CD4-positive, alpha-beta T cell (primary cell): Measurements from ENCODE around the gene DHX32. TPM values are rescaled to one million over a fixed set of nuclear protein-coding genes. Genes with fewer than 3 reads are reported as not detected.
A peak's percentile ranks its signal among the peaks of the same experiment; 100 is the strongest.
"Not testable (repeated sequence)": the region's sequence is repeated elsewhere in the genome, so short reads cannot be mapped to it uniquely, and the experiment has no call there.

Experiments
- ATAC-seq: fragments of 200-7000 bp; cut with Tn5 transposase; one replicate; pipeline ENCODE4 v1.10.0; 2022; ENCODE audit warnings: mild to moderate bottlenecking; ENCODE audit not compliant: poor library complexity
- CTCF ChIA-PET: fragments of 350-600 bp; sonication (Branson Sonifier 250); formaldehyde crosslinking; loops from one replicate; lab custom pipeline; 2021; ENCODE audit warnings: antibody characterized with exemption, inconsistent platforms; lab: Charles Lee
- POLR2A ChIA-PET: fragments of 350-600 bp; sonication (Branson Sonifier 250); formaldehyde crosslinking; loops from one replicate; lab custom pipeline; 2021; ENCODE audit warnings: antibody characterized with exemption, inconsistent platforms; lab: Charles Lee
- DNase-seq, 14 experiments: peaks; one replicate each; pipeline ENCODE4 v3.0.0-alpha.2; 2013 to 2020; ENCODE audit warnings: mixed read lengths in 2 of 14
- H3K27ac ChIP-seq, 2 donors: one replicate each; pipeline versions ENCODE4 v1.5.1 to v1.7.0; 2013; ENCODE audit warnings: low read length in 2 of 2, low read depth in 1 of 2, mild to moderate bottlenecking in 1 of 2
- H3K27me3 ChIP-seq, 2 experiments: 1 replicate in 1 of 2; 2 replicates in 1 of 2; pipeline versions ENCODE4 v1.6.1 to v1.7.0; 2013; ENCODE audit warnings: low read length in 2 of 2, control low read depth in 1 of 2, mild to moderate bottlenecking in 1 of 2, moderate library complexity in 1 of 2; ENCODE audit not compliant: insufficient read depth in 2 of 2, control insufficient read depth in 1 of 2
- H3K36me3 ChIP-seq: one replicate; pipeline ENCODE4 v1.6.1; 2013; ENCODE audit warnings: low read length, control low read depth; ENCODE audit not compliant: insufficient read depth
- H3K4me1 ChIP-seq: one replicate; pipeline ENCODE4 v1.6.1; 2013; ENCODE audit warnings: low read length, control low read depth; ENCODE audit not compliant: insufficient read depth
- H3K4me3 ChIP-seq: one replicate; pipeline ENCODE4 v1.5.1; 2013; ENCODE audit warnings: mild to moderate bottlenecking, low read length, moderate library complexity
- H3K9me3 ChIP-seq, 2 experiments: 1 replicate in 1 of 2; 2 replicates in 1 of 2; pipeline versions ENCODE4 v1.6.1 to v1.7.0; 2013; ENCODE audit warnings: low read length in 2 of 2, mild to moderate bottlenecking in 2 of 2, control low read depth in 1 of 2, moderate library complexity in 1 of 2; ENCODE audit not compliant: control insufficient read depth in 1 of 2, insufficient read depth in 1 of 2
- H3K27ac Mint-ChIP-seq: one replicate; pipeline ENCODE4 v1.8.0; 2020; ENCODE audit warnings: mixed read lengths
- H3K27me3 Mint-ChIP-seq: one replicate; pipeline ENCODE4 v1.8.0; 2021; ENCODE audit warnings: mixed read lengths
- H3K36me3 Mint-ChIP-seq: one replicate; pipeline ENCODE4 v1.8.0; 2021; ENCODE audit warnings: low read depth, mixed read lengths
- H3K4me1 Mint-ChIP-seq: one replicate; pipeline ENCODE4 v1.8.0; 2021; ENCODE audit warnings: low read depth, mixed read lengths
- H3K4me3 Mint-ChIP-seq: one replicate; pipeline ENCODE4 v1.8.0; 2020; ENCODE audit warnings: mild to moderate bottlenecking, mixed read lengths
- H3K9me3 Mint-ChIP-seq: one replicate; pipeline ENCODE4 v1.8.0; 2020; ENCODE audit warnings: mixed read lengths
- intact Hi-C, 2 experiments: fragments of 100-400 bp; cut with DNase I in 1 of 2; cut with micrococcal nuclease in 1 of 2; formaldehyde crosslinking; loops; one replicate each; pipeline versions ENCODE4 v1.15.1 to v1.9.0; 2023 to 2025; cut with DNase I, micrococcal nuclease
- total RNA-seq, 174 experiments: library from RNA in 2 of 174; stranded (reverse) in 2 of 174; gene quantifications; one replicate each; pipeline ENCODE4 v1.2.3 and lab custom pipeline; 2021 to 2026

DHX32 gene
- total RNA-seq, 2 experiments from 2014 or later: 1.3 to 1.7 TPM

DNA sequence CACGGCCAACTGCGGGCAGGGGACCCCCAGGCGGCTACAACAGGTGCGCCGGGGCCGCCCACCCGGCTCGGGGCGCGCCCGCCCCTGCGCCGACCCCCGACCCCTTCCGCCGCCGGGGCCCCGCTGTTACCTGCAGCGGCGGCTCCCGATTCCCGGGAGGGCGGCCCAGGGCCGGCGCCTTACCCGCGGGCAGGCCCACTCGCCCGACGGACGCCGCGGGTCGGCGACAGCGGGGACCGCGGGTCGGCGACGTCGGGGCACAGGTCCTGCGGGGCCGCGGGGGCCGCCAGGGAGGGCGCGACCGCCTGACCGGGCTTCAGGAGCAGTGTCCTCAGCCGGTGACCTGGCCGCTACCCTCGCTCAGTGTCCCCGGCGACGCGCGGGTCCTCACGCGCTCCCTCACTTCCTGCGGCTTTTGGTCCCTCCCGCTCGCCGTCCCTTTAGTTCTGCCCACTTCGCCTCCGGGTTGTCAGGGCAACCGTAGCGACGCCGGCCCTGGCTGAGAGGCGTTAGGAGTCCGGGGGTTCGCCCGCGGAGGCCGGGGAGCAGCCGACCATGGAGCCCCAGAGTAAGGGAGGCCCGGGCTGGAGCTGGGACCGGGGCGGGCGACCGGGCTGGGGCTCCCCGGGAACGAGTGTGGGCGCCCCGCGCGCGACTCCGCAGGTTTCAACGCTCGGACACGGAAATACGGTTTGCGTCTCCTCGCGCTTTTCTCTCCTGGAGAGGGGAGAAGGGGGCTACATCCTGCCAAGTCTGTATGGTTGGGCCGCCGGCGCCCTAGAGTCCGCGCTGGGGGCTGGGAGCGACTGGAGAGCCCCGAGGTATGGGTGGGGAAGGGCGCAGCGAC is 15.2 kb upstream of the DHX32 start, which contains the start of gene FANK1:
TSS of gene FANK1 (plus strand) at position 477 of the 847 bp plus-strand sequence. CDS start at position 556, 79 bp downstream.
- CTCF ChIA-PET, H3K36me3 Mint-ChIP-seq: not testable (repeated sequence)
- H3K4me3 ChIP-seq: peak within 1 kb of the TSS; percentile 61

DNA sequence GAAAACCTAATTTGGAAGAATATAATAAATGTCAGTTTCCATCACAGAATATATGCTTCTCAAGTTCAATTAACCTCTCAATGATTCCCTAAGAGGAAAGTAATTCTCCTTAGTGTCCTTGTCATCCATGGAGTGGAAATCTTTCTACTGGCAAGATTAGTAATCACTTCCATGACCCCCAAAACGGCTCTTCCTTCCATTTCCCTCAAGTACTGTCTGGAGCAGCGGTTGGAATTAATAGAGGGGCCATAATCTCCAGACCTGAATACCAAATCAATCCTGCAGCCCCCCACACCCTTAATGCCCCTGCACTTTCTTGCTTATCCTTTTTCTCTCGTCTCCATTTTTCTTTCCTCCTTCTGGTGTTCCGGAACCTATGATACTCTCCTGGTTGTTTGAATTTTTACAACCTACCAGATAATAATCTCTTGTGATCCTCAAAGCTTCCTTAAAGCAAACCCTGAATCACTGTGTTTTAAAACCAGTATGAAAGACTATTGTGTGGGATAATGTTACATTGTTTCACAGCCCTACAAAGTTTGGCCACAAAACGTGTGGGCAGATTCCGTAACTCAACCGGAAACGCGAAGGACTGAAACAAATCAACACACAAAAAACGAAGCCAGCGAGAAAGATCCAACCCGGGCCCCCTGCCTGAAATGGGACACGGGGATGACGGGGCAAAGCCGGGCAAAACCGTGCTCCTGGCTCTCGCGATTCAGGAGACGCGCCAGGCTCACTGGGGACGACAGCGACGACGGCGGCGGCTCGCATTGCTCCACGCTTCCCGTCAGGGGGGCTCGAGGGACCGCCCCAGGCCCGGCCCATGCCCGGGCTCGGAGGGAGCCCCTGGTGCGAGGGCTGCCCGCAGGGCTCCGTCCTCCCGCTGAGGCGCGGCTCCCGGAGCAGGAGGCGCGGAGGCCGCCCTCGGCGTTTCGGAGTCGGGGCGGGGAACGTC is 14.3 kb upstream of the DHX32 start:
- ATAC-seq: peak; percentile 62
- H3K4me1 Mint-ChIP-seq: peaks cover 15% of the 10 kb centered on the region
- POLR2A ChIA-PET, H3K4me1 ChIP-seq, intact Hi-C loops, H3K27me3 ChIP-seq, H3K36me3 Mint-ChIP-seq, CTCF ChIA-PET, H3K27ac ChIP-seq, H3K36me3 ChIP-seq, H3K27ac Mint-ChIP-seq, H3K9me3 Mint-ChIP-seq: not testable (repeated sequence)
- peak overlapping the region; percentile 84 for H3K4me3 Mint-ChIP-seq
- Histone ChIP-seq H3K9me3 (peaks cover 0 to 11% of the 10 kb centered on the region in 2 experiments), H3K4me3 (peak overlapping the region; percentile 58)
- H3K27me3 Mint-ChIP-seq: peaks cover 31% of the 10 kb centered on the region
- DNase-seq: peak; percentile 5 to 52 (median 19)

More for the DNA sequence above, 15.2 kb upstream of the DHX32 start, which contains the start of gene FANK1:
- peaks cover 38% of the 10 kb centered on the region for H3K27me3 Mint-ChIP-seq
- peaks cover 15% of the 10 kb centered on the region for H3K4me1 Mint-ChIP-seq
- ATAC-seq (peak; percentile 74), DNase-seq (peak; percentile 49 to 88 (median 71))
- peak within 1 kb of the TSS; percentile 18 for H3K27ac Mint-ChIP-seq
- H3K9me3 Mint-ChIP-seq, H3K36me3 ChIP-seq, H3K27ac ChIP-seq, H3K4me1 ChIP-seq, intact Hi-C loops, H3K27me3 ChIP-seq: not testable (repeated sequence)
- H3K4me3 Mint-ChIP-seq: peak within 1 kb of the TSS; percentile 92
- peaks cover 0 to 11% of the 10 kb centered on the region in 2 experiments for H3K9me3 ChIP-seq
- POLR2A ChIA-PET: interaction anchor here (1.2 kb wide), 1 partner anchor 73 kb away, joined by 3 read pairs; the partner anchor contains the start of genes BCCIP and UROS

DNA sequence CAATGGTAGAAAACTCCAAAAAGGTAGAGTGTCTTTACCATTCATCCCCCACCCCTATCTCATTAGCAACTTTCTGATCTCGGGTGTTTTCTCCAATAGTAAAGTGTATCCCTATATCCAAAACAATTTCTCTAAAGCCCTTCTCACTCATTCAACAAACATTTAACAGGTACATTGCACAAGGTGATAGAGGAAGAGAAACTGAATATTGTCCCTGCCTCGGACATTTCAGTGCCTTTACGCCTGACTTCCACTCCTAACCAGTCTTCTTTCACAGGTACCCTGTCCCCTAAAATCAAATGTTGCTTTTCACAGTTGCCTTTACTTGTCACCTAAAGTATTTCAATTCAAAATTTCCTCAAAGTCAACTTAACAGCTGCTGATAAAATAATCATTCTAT is 13.1 kb upstream of the DHX32 start:
- H3K36me3 ChIP-seq, H3K4me3 ChIP-seq, H3K27ac Mint-ChIP-seq, H3K36me3 Mint-ChIP-seq, DNase-seq, H3K27me3 ChIP-seq, H3K27ac ChIP-seq, H3K9me3 Mint-ChIP-seq, H3K4me1 ChIP-seq, intact Hi-C loops, POLR2A ChIA-PET, CTCF ChIA-PET, ATAC-seq, H3K4me3 Mint-ChIP-seq: not testable (repeated sequence)
- H3K9me3 ChIP-seq: peaks cover 0 to 11% of the 10 kb centered on the region in 2 experiments
- peaks cover 15% of the 10 kb centered on the region for H3K4me1 Mint-ChIP-seq
- H3K27me3 Mint-ChIP-seq: peaks cover 25% of the 10 kb centered on the region

DNA sequence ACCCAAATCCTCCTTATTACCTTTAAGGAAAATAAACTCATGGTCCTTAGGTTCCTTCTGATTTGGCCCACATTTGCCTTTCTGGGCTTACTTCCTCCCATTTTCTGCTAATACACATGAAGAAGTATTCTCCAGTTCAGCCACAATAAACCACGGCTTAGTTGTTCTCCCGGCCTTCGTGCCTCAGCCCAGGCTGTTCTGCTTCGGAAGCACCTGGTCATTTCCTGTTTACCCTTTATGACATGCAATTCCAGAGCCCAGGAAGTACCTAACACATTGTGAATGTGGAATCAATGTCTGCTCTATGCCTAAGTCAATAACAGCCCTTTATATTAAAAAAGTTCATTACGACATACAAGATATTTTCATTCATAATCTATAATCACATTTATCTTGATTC is 11.3 kb upstream of the DHX32 start:
- H3K36me3 Mint-ChIP-seq, intact Hi-C loops, H3K27ac ChIP-seq, POLR2A ChIA-PET, ATAC-seq, H3K27ac Mint-ChIP-seq, H3K27me3 ChIP-seq, H3K4me3 ChIP-seq, H3K9me3 Mint-ChIP-seq, DNase-seq, CTCF ChIA-PET, H3K36me3 ChIP-seq, H3K4me1 ChIP-seq: not testable (repeated sequence)
- Mint-ChIP-seq H3K4me3 (peak overlapping the region; percentile 13), H3K27me3 (peaks cover 17% of the 10 kb centered on the region), H3K4me1 (peaks cover 14% of the 10 kb centered on the region)
- peaks cover 0 to 11% of the 10 kb centered on the region in 2 experiments for H3K9me3 ChIP-seq

DNA sequence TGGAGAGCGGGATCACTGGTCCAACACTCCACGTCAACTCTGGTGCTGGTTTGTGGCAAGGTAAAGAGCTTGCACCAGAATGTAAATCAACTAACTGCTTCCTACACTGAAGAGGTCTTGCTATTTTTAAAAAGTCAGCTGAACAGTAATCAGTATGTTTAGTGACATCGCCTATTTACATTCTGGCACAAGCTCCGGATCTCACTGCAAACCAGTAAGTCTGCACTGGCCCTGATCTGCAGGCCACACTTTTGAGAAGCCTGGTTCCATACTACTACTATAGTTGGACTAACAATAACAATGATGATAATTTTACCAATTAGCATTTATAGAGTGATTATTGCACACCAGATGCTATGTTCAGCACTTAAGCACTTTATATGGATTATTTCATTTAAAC is 8.3 kb upstream of the DHX32 start:
- H3K36me3 Mint-ChIP-seq, H3K4me1 ChIP-seq, H3K36me3 ChIP-seq, H3K27me3 ChIP-seq, ATAC-seq, POLR2A ChIA-PET, H3K4me3 ChIP-seq, DNase-seq, CTCF ChIA-PET, H3K4me3 Mint-ChIP-seq, intact Hi-C loops, H3K4me1 Mint-ChIP-seq, H3K27ac ChIP-seq, H3K27ac Mint-ChIP-seq, H3K9me3 Mint-ChIP-seq, H3K9me3 ChIP-seq, H3K27me3 Mint-ChIP-seq: not testable (repeated sequence)
